Activated naive CD4-positive, alpha-beta T cell treated with anti-CD3 and anti-CD28 coated beads, Interleukin-2, amount 10 ng/mL, durations not matched to agents 7 days and 5 days (primary cell): ENCODE results near the gene PPWD1.

Experiments
- CTCF ChIA-PET: fragments of 350-600 bp; sonication (Branson Sonifier 250); formaldehyde crosslinking; loops from one replicate; lab custom pipeline; 2021; ENCODE audit warnings: antibody characterized with exemption; lab: Charles Lee
- DNase-seq: peaks from one replicate; pipeline ENCODE4 v3.0.0-alpha.2; 2020
- H3K27ac Mint-ChIP-seq: one replicate; pipeline ENCODE4 v1.8.0; 2021; ENCODE audit warnings: mild to moderate bottlenecking, moderate library complexity, mixed read lengths
- H3K27me3 Mint-ChIP-seq: one replicate; pipeline ENCODE4 v1.8.0; 2021; ENCODE audit warnings: mild to moderate bottlenecking, mixed read lengths
- H3K36me3 Mint-ChIP-seq: one replicate; pipeline ENCODE4 v1.8.0; 2021; ENCODE audit warnings: mixed read lengths
- H3K4me1 Mint-ChIP-seq: one replicate; pipeline ENCODE4 v1.8.0; 2021; ENCODE audit warnings: mixed read lengths
- H3K4me3 Mint-ChIP-seq: one replicate; pipeline ENCODE4 v1.8.0; 2021; ENCODE audit warnings: mild to moderate bottlenecking, moderate library complexity, mixed read lengths
- H3K9me3 Mint-ChIP-seq: one replicate; pipeline ENCODE4 v1.8.0; 2021; ENCODE audit warnings: mixed read lengths

Gene PPWD1

DNA sequence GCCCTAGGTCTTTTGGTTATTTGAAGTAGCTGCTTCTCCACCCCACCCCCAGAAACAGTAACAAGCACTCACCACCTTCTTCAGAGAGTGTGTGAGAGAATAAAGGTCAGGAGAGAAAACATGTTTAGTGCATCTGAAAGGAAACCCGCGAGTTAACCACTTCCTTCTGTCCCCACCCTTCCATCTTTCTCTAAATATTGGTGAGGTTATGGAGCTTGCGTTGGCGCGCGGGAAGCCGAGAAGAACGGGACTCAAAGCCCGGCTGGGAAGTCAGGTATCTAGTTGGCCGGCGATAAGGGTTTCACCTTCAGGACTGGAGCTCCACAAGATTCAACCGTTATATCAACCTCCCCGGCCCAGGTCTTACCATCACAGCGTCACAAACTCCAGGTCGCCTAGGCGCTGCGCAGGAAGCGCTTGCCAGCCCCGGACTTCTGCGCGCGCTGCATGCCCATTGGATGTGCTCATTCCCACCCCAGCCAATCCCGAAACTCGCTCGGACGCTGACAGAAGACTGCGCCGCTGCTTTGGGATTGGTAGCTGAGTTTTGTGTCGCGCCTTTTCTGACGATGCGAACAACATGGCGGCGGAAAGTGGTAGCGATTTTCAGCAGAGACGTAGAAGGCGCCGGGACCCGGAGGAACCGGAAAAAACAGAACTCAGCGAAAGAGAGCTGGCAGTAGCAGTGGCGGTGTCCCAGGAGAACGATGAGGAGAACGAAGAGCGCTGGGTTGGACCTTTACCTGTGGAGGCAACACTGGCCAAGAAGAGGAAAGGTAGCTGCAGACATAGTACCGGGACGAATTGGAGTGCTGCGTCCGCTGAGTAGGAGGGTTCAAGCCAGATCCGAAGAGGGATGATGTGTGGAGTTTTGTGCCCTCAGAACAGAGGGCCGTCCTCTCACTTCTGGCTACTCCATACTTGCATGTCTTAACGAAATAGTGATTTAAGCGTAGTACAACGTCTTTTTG lies at the start of gene PPWD1, which contains the start of gene CENPK:
PPWD1 (plus strand) TSS at position 566 of the 971 bp plus-strand sequence; CDS start at position 581, 15 bp downstream.
CENPK (minus strand) TSS at position 438 of the 971 bp plus-strand sequence. CDS start 8,261 bp downstream, outside the sequence.
- Mint-ChIP-seq H3K4me3 (peak within 1 kb of the TSS; percentile 93), H3K36me3 (peaks cover 36% of the 10 kb centered on the region), H3K27me3 (no peaks in the 10 kb centered on the region), H3K27ac (peak within 1 kb of the TSS; percentile 99), H3K9me3 (no peaks in the 10 kb centered on the region), H3K4me1 (peaks cover 67% of the 10 kb centered on the region)
- DNase-seq, result peak; percentile 98
- CTCF ChIA-PET, result interaction anchor here (1.2 to 1.6 kb wide), 2 partner anchors 26 to 61 kb away, joined by 3 read pairs; partner anchors contain the start of gene TRIM23

DNA sequence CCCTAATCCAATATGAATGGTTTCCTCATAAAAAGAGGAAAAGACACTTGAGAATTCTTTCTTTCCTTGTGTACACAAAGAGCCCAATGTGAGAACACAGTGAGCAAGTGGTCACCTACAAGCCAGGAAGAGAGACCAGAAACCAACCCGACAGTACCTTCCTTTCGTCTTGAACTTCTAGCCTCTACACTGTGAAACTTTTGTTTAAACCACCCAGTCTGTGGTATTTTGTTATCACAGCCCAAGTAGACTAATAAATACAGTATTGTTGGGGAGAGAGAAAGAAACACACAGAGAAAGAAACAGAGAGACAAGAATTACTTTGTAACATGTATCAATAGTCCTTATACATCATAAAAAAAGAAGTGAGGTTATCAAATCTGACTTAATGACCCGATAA lies 37.4 kb upstream of the PPWD1 start:
- Mint-ChIP-seq H3K27me3 (no peaks in the 10 kb centered on the region), H3K9me3 (no peaks in the 10 kb centered on the region), H3K36me3 (peaks cover 21% of the 10 kb centered on the region), H3K4me3 (no peak overlapping the region), H3K4me1 (no peaks in the 10 kb centered on the region), H3K27ac (no peak overlapping the region)
- CTCF ChIA-PET, result no interaction called here
- DNase-seq, result no peak

DNA sequence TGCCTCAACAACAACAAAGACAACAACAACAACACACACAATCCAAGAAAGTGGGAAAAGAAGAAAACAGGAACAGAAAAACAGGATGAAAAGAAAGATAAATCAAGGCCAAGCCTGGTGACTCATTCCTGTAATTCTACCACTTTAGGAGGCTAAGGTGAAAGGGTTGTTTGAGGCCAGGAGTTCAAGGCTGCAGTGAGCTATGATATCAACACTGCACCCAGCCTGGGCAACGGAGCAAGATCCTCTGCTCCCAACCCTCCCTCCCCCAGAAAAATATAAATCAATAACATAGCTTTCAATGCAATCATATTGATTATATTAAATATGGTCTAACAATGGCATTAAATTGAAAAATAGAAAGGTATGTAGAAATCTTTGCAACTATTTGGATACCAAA lies 32.2 kb upstream of the PPWD1 start:
- no peaks in the 10 kb centered on the region for H3K4me1 Mint-ChIP-seq
- no peak overlapping the region for H3K4me3 Mint-ChIP-seq
- H3K36me3 Mint-ChIP-seq, result peaks cover 19% of the 10 kb centered on the region
- no peaks in the 10 kb centered on the region for H3K9me3 Mint-ChIP-seq
- DNase-seq, result no peak
- H3K27me3 Mint-ChIP-seq, result no peaks in the 10 kb centered on the region
- H3K27ac Mint-ChIP-seq, result no peak overlapping the region
- CTCF ChIA-PET, result no interaction called here

DNA sequence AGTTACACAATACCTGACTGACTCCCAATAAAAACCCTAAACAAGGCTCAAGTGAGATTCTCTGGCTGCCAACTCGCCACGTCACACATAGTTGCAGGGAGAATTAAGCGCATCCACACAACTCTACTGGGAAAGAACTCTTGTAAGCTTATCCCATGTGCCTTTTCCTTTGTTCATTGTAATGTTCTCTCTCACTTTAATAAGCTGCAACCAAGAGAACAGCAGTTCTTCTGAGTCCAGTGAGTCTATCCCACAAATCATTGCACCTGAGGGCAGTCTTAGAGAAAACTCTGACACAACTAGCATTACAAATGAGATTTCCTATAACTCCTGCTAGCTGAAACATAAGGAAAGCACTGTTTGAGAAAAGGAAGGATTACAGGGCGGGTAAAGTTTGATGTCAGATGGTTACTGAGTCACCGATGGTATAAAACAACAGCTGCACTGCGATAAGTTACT lies 27.5 kb upstream of the PPWD1 start:
- Mint-ChIP-seq H3K4me1 (no peaks in the 10 kb centered on the region), H3K4me3 (no peak overlapping the region), H3K9me3 (no peaks in the 10 kb centered on the region), H3K36me3 (peaks cover 31% of the 10 kb centered on the region), H3K27me3 (no peaks in the 10 kb centered on the region), H3K27ac (no peak overlapping the region)
- no peak for DNase-seq
- CTCF ChIA-PET, result interaction anchor here (1.5 kb wide), 1 partner anchor 8 kb away, joined by 3 read pairs; no protein-coding TSS in a partner anchor

DNA sequence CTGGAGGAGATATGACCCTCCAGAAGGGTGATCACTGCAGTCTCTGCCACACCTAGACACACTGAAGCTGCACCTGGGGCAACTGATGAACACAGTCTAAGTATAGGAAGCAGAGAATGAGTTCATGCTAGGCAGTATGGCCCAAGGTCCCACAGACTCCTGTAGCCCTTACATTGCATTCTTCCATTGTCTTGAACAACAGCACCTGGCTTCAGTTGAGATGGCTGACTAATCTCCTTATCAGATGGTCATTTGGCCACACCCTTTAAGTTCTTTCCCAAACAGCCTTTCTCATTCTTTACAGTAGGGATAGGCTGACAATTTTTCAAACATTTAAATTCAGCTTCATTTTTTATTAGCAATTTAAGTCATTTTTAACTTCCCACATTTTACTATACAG lies 23.3 kb upstream of the PPWD1 start:
- H3K27ac Mint-ChIP-seq, result no peak overlapping the region
- no peaks in the 10 kb centered on the region for H3K27me3 Mint-ChIP-seq
- peaks cover 57% of the 10 kb centered on the region for H3K36me3 Mint-ChIP-seq
- CTCF ChIA-PET, result no interaction called here
- H3K9me3 Mint-ChIP-seq, result no peaks in the 10 kb centered on the region
- H3K4me1 Mint-ChIP-seq, result peaks cover 4% of the 10 kb centered on the region
- H3K4me3 Mint-ChIP-seq, result no peak overlapping the region
- no peak for DNase-seq

DNA sequence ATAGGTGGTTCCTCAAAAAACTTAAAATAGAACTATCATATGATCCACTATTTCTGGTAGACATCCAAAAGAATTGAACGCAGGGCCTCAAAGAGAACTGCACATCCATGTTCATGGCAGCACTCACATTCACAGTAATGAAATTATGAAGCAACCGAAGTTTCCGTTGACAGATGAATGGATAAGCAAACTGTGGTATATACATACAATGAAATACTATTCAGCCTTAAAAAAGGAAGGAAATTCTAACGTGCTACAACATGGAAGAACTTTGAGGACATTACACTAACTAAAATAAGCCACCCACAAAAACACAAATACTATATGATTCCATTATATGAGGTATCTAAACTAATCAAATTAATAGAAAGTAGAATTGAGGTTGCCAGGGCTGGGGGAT lies 18.6 kb upstream of the PPWD1 start:
- Mint-ChIP-seq H3K27ac (no peak overlapping the region), H3K36me3 (peaks cover 71% of the 10 kb centered on the region), H3K4me3 (no peak overlapping the region), H3K27me3 (no peaks in the 10 kb centered on the region), H3K9me3 (no peaks in the 10 kb centered on the region), H3K4me1 (peaks cover 4% of the 10 kb centered on the region)
- DNase-seq, result no peak
- CTCF ChIA-PET, result interaction anchor here (0.7 to 1.4 kb wide), 2 partner anchors 9 to 825 kb away, joined by 3 read pairs; no protein-coding TSS in a partner anchor

DNA sequence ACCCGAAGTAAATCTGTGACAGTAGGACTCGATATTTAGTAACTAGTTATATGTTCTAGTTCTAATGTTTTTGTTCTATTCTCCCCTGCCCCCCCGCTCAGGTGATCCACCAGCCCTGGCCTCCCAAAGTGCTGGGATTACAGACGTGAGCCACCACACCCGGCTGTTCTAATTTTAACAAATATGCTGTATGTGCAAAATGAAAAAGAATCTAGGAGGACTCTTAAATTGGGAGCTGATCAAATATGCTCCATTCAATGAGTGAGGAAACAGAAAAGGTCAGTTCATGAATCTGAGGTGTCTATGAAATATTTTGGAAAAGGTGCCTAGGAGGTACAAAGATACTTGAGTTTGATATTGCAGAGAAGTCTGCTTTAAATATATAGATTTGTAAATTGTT lies 17.0 kb upstream of the PPWD1 start:
- Mint-ChIP-seq H3K4me1 (peaks cover 4% of the 10 kb centered on the region), H3K27ac (no peak overlapping the region), H3K4me3 (no peak overlapping the region), H3K27me3 (no peaks in the 10 kb centered on the region), H3K9me3 (no peaks in the 10 kb centered on the region), H3K36me3 (peaks cover 72% of the 10 kb centered on the region)
- CTCF ChIA-PET, result no interaction called here
- DNase-seq, result no peak

DNA sequence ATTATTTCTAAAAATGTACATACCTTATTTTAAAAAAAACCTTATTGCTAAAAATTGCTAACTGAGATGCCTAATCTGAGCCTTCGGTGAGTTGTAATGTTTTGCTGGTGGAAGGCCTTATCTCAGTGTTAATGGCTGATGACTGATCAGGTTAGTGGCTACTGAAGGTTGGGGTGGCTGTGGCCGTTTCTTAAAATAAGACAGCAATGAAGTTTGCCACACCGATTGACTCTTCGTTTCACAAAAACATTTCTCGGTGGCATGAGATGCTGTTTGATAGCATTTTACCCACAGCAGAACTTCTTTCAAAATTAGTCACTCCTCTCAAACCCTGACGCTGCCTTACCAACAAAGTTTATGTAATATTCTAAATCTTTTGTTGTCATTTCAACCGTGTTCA lies 14.8 kb upstream of the PPWD1 start:
- DNase-seq, result no peak
- no peaks in the 10 kb centered on the region for H3K9me3 Mint-ChIP-seq
- H3K36me3 Mint-ChIP-seq, result peaks cover 63% of the 10 kb centered on the region
- peaks cover 8% of the 10 kb centered on the region for H3K4me1 Mint-ChIP-seq
- CTCF ChIA-PET, result no interaction called here
- H3K4me3 Mint-ChIP-seq, result no peak overlapping the region
- no peak overlapping the region for H3K27ac Mint-ChIP-seq
- no peaks in the 10 kb centered on the region for H3K27me3 Mint-ChIP-seq

DNA sequence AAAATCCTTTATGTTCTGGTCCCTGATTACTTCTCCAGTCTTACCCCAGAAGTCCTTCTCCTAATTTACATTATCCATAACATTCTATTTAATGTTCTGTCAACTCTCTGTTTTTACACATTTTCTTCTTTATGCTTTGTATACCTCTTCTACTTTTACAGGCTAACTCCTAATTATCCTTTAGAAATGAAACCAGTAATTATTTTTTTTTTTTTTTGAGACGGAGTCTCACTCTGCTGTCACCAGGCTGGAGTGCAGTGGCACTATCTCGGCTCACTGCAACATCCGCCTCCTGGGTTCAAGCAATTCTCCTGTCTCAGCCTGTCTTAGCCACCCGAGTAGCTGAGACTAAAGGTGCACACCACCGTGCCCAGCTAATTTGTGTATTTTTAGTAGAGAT lies 9.2 kb upstream of the PPWD1 start:
- H3K4me3 Mint-ChIP-seq, result no peak overlapping the region
- no peak overlapping the region for H3K27ac Mint-ChIP-seq
- no peak for DNase-seq
- H3K4me1 Mint-ChIP-seq, result peaks cover 25% of the 10 kb centered on the region
- CTCF ChIA-PET, result no interaction called here
- peaks cover 59% of the 10 kb centered on the region for H3K36me3 Mint-ChIP-seq
- H3K9me3 Mint-ChIP-seq, result no peaks in the 10 kb centered on the region
- H3K27me3 Mint-ChIP-seq, result no peaks in the 10 kb centered on the region

DNA sequence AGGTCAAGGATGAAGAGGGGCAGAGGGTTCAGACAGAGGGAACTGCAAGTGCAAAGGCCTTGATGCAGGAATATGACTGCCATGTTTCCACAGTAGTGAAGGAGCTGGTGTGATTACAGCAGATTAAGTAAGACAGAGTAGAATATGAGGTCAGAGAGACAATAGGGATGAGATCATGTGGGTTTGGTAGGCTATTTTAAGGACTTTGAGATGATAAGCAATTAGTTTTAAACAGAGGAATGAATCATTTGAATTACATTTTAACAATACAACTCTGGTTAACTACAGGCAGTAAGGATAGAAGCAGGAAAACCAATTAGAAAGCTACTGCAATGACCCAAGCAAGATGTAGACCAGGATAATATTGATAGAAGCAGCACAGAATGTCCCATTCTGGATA lies 7.8 kb upstream of the PPWD1 start:
- H3K4me3 Mint-ChIP-seq, result no peak overlapping the region
- H3K27ac Mint-ChIP-seq, result no peak overlapping the region
- peaks cover 36% of the 10 kb centered on the region for H3K4me1 Mint-ChIP-seq
- no peaks in the 10 kb centered on the region for H3K9me3 Mint-ChIP-seq
- no peak for DNase-seq
- H3K36me3 Mint-ChIP-seq, result peaks cover 57% of the 10 kb centered on the region
- CTCF ChIA-PET, result no interaction called here
- no peaks in the 10 kb centered on the region for H3K27me3 Mint-ChIP-seq

DNA sequence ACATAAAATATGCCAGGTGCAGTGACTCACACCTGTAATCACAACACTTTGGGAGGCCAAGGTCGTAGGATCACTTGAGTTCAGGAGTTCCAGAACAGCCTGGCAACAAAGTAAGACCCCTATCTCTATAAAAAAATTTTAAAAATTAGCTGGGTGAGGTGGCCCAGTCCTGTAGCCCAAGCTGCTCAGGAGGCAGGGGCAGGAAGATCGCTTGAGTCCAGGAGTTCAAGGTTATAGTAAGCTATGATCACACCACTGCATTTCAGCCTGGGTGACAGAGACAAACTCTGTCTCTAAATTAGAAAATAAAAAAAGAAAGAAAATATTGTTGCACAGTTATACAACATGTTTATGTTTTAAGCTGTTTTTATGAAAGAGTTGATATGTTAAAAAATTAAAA lies 6.9 kb upstream of the PPWD1 start:
- no peak overlapping the region for H3K4me3 Mint-ChIP-seq
- peaks cover 43% of the 10 kb centered on the region for H3K4me1 Mint-ChIP-seq
- H3K27ac Mint-ChIP-seq, result no peak overlapping the region
- no peaks in the 10 kb centered on the region for H3K9me3 Mint-ChIP-seq
- H3K36me3 Mint-ChIP-seq, result peaks cover 53% of the 10 kb centered on the region
- CTCF ChIA-PET, result no interaction called here
- H3K27me3 Mint-ChIP-seq, result no peaks in the 10 kb centered on the region
- DNase-seq, result no peak

DNA sequence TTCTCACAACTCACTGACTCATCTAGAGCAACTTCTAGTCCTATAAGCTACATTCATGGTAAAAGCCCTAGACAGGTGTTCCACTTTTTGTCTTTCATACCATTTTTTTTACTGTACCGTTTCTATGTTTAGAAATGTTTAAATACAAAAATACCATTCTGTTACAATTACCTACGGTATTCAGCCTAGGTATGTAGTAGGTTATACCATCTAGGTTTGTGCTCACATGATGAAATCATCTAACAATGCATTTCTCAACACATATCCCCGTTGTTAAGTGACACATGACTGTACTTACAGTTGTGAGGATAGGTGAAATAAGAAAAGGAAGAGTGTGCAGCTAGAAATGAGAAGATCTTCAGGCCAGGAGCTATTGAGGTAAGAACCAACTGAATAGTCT lies 6.4 kb upstream of the PPWD1 start:
- H3K27ac Mint-ChIP-seq, result no peak overlapping the region
- no peak overlapping the region for H3K4me3 Mint-ChIP-seq
- no peaks in the 10 kb centered on the region for H3K27me3 Mint-ChIP-seq
- CTCF ChIA-PET, result no interaction called here
- H3K9me3 Mint-ChIP-seq, result no peaks in the 10 kb centered on the region
- peaks cover 55% of the 10 kb centered on the region for H3K36me3 Mint-ChIP-seq
- DNase-seq, result no peak
- H3K4me1 Mint-ChIP-seq, result peaks cover 47% of the 10 kb centered on the region

DNA sequence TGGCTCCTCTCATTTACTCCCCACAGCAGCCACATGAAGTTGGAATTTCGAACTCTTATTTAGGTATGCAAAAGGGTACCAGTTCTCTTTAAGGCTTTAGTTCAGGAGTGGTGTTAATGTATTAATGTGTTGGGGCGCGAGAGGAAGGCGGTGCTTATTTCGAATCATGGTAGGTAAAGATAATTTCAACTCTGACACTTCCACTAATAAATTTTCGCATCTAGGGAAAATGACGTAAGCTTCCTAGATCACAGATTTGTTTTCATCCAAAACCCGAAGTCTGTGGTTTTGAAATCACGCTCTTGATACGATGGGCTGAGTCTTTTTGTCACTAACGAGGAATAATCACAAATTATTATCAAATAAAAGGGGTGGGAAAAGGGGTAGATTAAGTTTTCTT lies 681 bp downstream of the PPWD1 start:
- CTCF ChIA-PET, result interaction anchor here (0.7 to 1.6 kb wide), 3 partner anchors 26 to 364 kb away, joined by 3 to 4 read pairs (median 3); partner anchors contain the start of gene TRIM23
- peak overlapping the region; percentile 93 for H3K4me3 Mint-ChIP-seq
- no peak for DNase-seq
- H3K36me3 Mint-ChIP-seq, result peaks cover 34% of the 10 kb centered on the region
- H3K27me3 Mint-ChIP-seq, result no peaks in the 10 kb centered on the region
- H3K4me1 Mint-ChIP-seq, result peaks cover 60% of the 10 kb centered on the region
- peak overlapping the region; percentile 99 for H3K27ac Mint-ChIP-seq
- H3K9me3 Mint-ChIP-seq, result no peaks in the 10 kb centered on the region

DNA sequence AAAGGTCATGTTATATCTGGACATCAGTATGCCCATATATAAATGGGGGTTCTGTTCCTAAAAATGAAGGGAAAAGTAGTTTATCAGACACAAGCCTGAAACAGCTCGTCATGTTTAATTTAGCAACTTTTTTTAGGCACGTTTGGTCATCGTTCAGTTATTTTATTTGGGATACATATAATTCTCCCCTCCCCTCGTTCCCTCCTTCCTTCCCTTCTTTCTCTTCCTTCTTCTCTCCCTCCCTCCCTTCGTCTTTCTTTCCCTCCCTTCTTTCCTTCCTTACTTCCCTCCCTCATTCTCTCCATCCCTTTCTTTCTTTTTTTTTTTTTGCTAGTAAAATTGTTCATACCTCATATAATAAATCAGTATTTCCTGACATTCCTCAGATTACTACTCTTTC lies 3.4 kb downstream of the PPWD1 start:
- no peak for DNase-seq
- Mint-ChIP-seq H3K36me3 (peaks cover 21% of the 10 kb centered on the region), H3K9me3 (no peaks in the 10 kb centered on the region), H3K27me3 (no peaks in the 10 kb centered on the region), H3K4me3 (no peak overlapping the region), H3K4me1 (peaks cover 37% of the 10 kb centered on the region), H3K27ac (no peak overlapping the region)
- CTCF ChIA-PET, result no interaction called here
